Mesenchymal stem cell (in vitro differentiated cells and primary cell): Measurements from ENCODE around the gene KLK10.

Experiments used
- DNase-seq: peaks from one replicate; pipeline ENCODE4 v3.0.0-alpha.2; 2013
- H2AFZ ChIP-seq: one replicate; pipeline ENCODE4 v1.6.1; 2013; ENCODE audit warnings: low read depth, mild to moderate bottlenecking, control low read depth, inconsistent platforms, low read length, moderate library complexity
- H2AK5ac ChIP-seq: 2 replicates; pipeline ENCODE4 v1.6.1; 2013; ENCODE audit warnings: low read length, moderate library complexity, mild to moderate bottlenecking, inconsistent platforms; ENCODE audit not compliant: severe bottlenecking
- H2BK120ac ChIP-seq: one replicate; pipeline ENCODE4 v1.6.1; 2013; ENCODE audit warnings: low read depth, mild to moderate bottlenecking, inconsistent platforms, low read length, moderate library complexity
- H2BK12ac ChIP-seq, 2 experiments: one replicate each; pipeline ENCODE4 v1.6.1; 2013; ENCODE audit warnings: inconsistent platforms in 2 of 2, low read length in 2 of 2, mild to moderate bottlenecking in 2 of 2, moderate library complexity in 2 of 2, control low read depth in 1 of 2
- H2BK15ac ChIP-seq: one replicate; pipeline ENCODE4 v1.6.1; 2013; ENCODE audit warnings: mild to moderate bottlenecking, low read depth, inconsistent platforms; ENCODE audit not compliant: poor library complexity, severe bottlenecking
- H2BK5ac ChIP-seq: 2 replicates; pipeline ENCODE4 v1.6.1; 2013; ENCODE audit warnings: low read depth, mild to moderate bottlenecking, low read length, control low read depth, inconsistent platforms; ENCODE audit not compliant: poor library complexity, severe bottlenecking
- H3K14ac ChIP-seq, 2 experiments: one replicate each; pipeline ENCODE4 v1.6.1; 2013; ENCODE audit warnings: inconsistent platforms in 2 of 2, low read length in 2 of 2, control low read depth in 1 of 2, mild to moderate bottlenecking in 1 of 2, moderate library complexity in 1 of 2
- H3K18ac ChIP-seq, 2 experiments: one replicate each; pipeline ENCODE4 v1.6.1; 2013; ENCODE audit warnings: inconsistent platforms in 2 of 2, low read length in 2 of 2, control low read depth in 1 of 2, low read depth in 1 of 2, mild to moderate bottlenecking in 1 of 2
- H3K23ac ChIP-seq, 2 experiments: one replicate each; pipeline ENCODE4 v1.6.1; 2013; ENCODE audit warnings: inconsistent platforms in 2 of 2, low read length in 2 of 2, mild to moderate bottlenecking in 2 of 2, moderate library complexity in 2 of 2, control low read depth in 1 of 2
- H3K27ac ChIP-seq: 2 replicates; pipeline ENCODE4 v1.5.1; 2013; ENCODE audit warnings: mild to moderate bottlenecking, moderate library complexity, low read length, control low read depth, inconsistent platforms; ENCODE audit not compliant: poor library complexity, severe bottlenecking
- H3K27me3 ChIP-seq, 2 experiments: 2 replicates each; pipeline versions ENCODE4 v1.6.1 to v1.7.0; 2013; ENCODE audit warnings: low read length in 2 of 2, mild to moderate bottlenecking in 2 of 2, moderate library complexity in 2 of 2, control low read depth in 1 of 2, inconsistent platforms in 1 of 2; ENCODE audit not compliant: control insufficient read depth in 1 of 2, insufficient read depth in 1 of 2
- H3K36me3 ChIP-seq, 2 experiments: 2 replicates each; pipeline versions ENCODE4 v1.6.1 to v1.7.0; 2013; ENCODE audit warnings: low read length in 2 of 2, control low read depth in 1 of 2, inconsistent platforms in 1 of 2, low read depth in 1 of 2, mild to moderate bottlenecking in 1 of 2; ENCODE audit not compliant: insufficient read depth in 2 of 2, control insufficient read depth in 1 of 2
- H3K4ac ChIP-seq, 2 experiments: one replicate each; pipeline ENCODE4 v1.6.1; 2013; ENCODE audit warnings: inconsistent platforms in 2 of 2, low read length in 2 of 2, mild to moderate bottlenecking in 2 of 2, moderate library complexity in 2 of 2, control low read depth in 1 of 2, low read depth in 1 of 2
- H3K4me1 ChIP-seq: 2 replicates; pipeline ENCODE4 v1.6.1; 2013; ENCODE audit warnings: low read depth, low read length, control low read depth; ENCODE audit not compliant: control insufficient read depth, insufficient read depth
- H3K4me2 ChIP-seq: 2 replicates; pipeline ENCODE4 v1.6.1; 2013; ENCODE audit warnings: low read length, mild to moderate bottlenecking, inconsistent platforms; ENCODE audit not compliant: poor library complexity, severe bottlenecking
- H3K4me3 ChIP-seq, 2 experiments: 2 replicates each; pipeline versions ENCODE4 v1.5.1 to v1.7.0; 2013; ENCODE audit warnings: low read length in 2 of 2, mild to moderate bottlenecking in 2 of 2, control low read depth in 1 of 2, low read depth in 1 of 2; ENCODE audit not compliant: insufficient read depth in 1 of 2
- H3K79me1 ChIP-seq: replicated peaks from 2 replicates; pipeline ENCODE4 v1.6.1; 2013; ENCODE audit warnings: mild to moderate bottlenecking, control low read depth, low read length, inconsistent platforms; ENCODE audit not compliant: poor library complexity, severe bottlenecking
- H3K9ac ChIP-seq: 2 replicates; pipeline ENCODE4 v1.7.0; 2013; ENCODE audit warnings: mild to moderate bottlenecking, low read length, moderate library complexity
- H3K9me3 ChIP-seq: 2 replicates; pipeline ENCODE4 v1.7.0; 2013; ENCODE audit warnings: mild to moderate bottlenecking, low read length; ENCODE audit not compliant: control insufficient read depth
- H4K8ac ChIP-seq: one replicate; pipeline ENCODE4 v1.6.1; 2013; ENCODE audit warnings: inconsistent platforms, mild to moderate bottlenecking, low read length, moderate library complexity
- H4K91ac ChIP-seq: one replicate; pipeline ENCODE4 v1.6.1; 2013; ENCODE audit warnings: mild to moderate bottlenecking, low read length, inconsistent platforms
- WGBS: methylation state at CpG from one replicate; pipeline ENCODE4 v1.1.7; 2013; ENCODE audit warnings: mixed read lengths; 5-methylcytosine and 5-hydroxymethylcytosine counted together

The KLK10 gene

DNA sequence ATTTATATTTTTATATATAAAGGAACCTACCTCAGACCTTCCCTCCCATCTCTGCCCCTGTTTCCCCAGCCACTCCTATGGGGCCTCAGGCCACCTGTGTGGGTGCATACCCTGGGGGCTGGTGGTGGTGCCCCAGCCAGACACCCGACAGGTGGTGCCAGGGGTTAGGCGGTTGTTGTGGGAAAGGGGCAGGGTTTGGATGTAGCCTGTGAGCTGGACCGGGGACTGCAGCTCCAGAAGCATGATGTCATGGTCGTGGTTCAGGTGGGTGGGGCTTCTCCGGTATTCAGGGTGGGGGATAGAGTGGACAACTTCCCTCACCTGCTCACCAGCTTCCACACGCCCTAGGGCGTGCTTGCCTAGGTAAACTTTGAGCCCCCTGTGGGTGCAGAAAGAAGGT lies 40.2 kb upstream of the KLK10 start:
- H2BK15ac ChIP-seq, result no peak overlapping the region
- no peak overlapping the region for H3K18ac ChIP-seq
- no peak overlapping the region for H3K14ac ChIP-seq
- H3K4ac ChIP-seq, result no peak overlapping the region
- H3K27me3 ChIP-seq, result peaks cover 0 to 30% of the 10 kb centered on the region in 2 experiments
- DNase-seq, result no peak
- H3K79me1 ChIP-seq, result no peaks in the 10 kb centered on the region
- no peak overlapping the region for H3K23ac ChIP-seq
- no peak overlapping the region for H4K8ac ChIP-seq
- H2BK5ac ChIP-seq, result no peak overlapping the region
- H3K9ac ChIP-seq, result no peak overlapping the region
- H3K4me3 ChIP-seq, result no peak overlapping the region
- WGBS, result 91% methylated on average over 4 of the region's 7 CpGs
- H3K9me3 ChIP-seq, result no peaks in the 10 kb centered on the region
- no peaks in the 10 kb centered on the region for H3K4me1 ChIP-seq
- H2AK5ac ChIP-seq, result no peak overlapping the region
- H2BK12ac ChIP-seq, result no peak overlapping the region
- H2AFZ ChIP-seq, result no peak overlapping the region
- H3K27ac ChIP-seq, result no peak overlapping the region
- no peaks in the 10 kb centered on the region for H3K36me3 ChIP-seq
- H2BK120ac ChIP-seq, result no peak overlapping the region
- no peak overlapping the region for H3K4me2 ChIP-seq
- H4K91ac ChIP-seq, result no peak overlapping the region

DNA sequence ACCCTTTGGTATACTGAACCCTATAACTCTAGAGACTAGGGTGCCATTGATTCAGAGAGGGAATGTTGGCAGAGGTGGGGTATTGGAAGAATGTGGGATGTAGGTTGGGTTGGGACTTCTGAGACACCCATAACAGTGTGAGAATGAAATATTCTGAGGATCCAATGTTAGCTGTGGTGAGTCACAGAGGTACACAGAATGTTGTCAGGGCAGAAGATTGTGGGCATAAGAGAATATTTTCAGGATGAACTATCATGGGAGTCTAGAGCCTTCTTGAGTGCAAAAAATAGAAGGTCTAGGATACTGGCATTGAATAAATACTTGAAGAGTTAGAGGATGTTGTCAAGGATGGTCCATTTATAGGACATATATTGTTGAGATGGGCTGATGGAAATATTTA lies 36.4 kb upstream of the KLK10 start:
- Histone ChIP-seq H3K4me1 (no peaks in the 10 kb centered on the region), H3K36me3 (no peaks in the 10 kb centered on the region), H2BK5ac (no peak overlapping the region), H3K4ac (no peak overlapping the region), H3K27me3 (peaks cover 0 to 33% of the 10 kb centered on the region in 2 experiments), H4K91ac (no peak overlapping the region), H3K18ac (no peak overlapping the region), H3K23ac (no peak overlapping the region), H2AFZ (no peak overlapping the region), H4K8ac (no peak overlapping the region), H3K14ac (no peak overlapping the region), H3K4me2 (no peak overlapping the region), H2BK120ac (no peak overlapping the region), H3K9ac (no peak overlapping the region), H3K4me3 (no peak overlapping the region), H2BK15ac (no peak overlapping the region), H3K9me3 (no peaks in the 10 kb centered on the region), H2AK5ac (no peak overlapping the region), H3K79me1 (no peaks in the 10 kb centered on the region), H2BK12ac (no peak overlapping the region), H3K27ac (no peak overlapping the region)
- no peak for DNase-seq

DNA sequence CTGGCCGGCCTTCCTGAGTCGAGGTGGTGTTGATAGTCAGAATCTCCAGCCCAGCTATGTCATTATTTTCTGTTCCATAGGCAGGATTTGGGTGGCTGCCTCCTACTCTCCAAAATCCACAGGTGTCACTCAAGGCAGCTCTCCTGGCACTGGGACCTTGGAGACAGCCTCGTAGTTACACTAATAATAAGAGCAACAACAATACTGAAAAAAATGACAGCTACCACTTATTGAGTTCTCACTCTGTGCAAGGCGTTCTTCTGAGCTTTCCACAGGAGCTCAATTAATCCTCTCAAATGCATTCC lies 27.5 kb upstream of the KLK10 start:
- H2AFZ ChIP-seq, result no peak overlapping the region
- no peak overlapping the region for H3K14ac ChIP-seq
- H3K23ac ChIP-seq, result no peak overlapping the region
- H3K9me3 ChIP-seq, result no peaks in the 10 kb centered on the region
- no peak overlapping the region for H2BK5ac ChIP-seq
- H3K9ac ChIP-seq, result no peak overlapping the region
- no peak overlapping the region for H4K8ac ChIP-seq
- no peak overlapping the region for H4K91ac ChIP-seq
- no peak for DNase-seq
- H3K79me1 ChIP-seq, result no peaks in the 10 kb centered on the region
- H3K27ac ChIP-seq, result no peak overlapping the region
- H3K4me1 ChIP-seq, result no peaks in the 10 kb centered on the region
- H2BK15ac ChIP-seq, result no peak overlapping the region
- no peak overlapping the region for H3K4ac ChIP-seq
- no peak overlapping the region for H3K4me2 ChIP-seq
- H2AK5ac ChIP-seq, result no peak overlapping the region
- H2BK120ac ChIP-seq, result no peak overlapping the region
- peaks cover 0 to 8% of the 10 kb centered on the region in 2 experiments for H3K27me3 ChIP-seq
- H2BK12ac ChIP-seq, result no peak overlapping the region
- no peaks in the 10 kb centered on the region for H3K36me3 ChIP-seq
- no peak overlapping the region for H3K4me3 ChIP-seq
- WGBS, result 43% methylated on average over 3 of the region's 4 CpGs
- H3K18ac ChIP-seq, result no peak overlapping the region

DNA sequence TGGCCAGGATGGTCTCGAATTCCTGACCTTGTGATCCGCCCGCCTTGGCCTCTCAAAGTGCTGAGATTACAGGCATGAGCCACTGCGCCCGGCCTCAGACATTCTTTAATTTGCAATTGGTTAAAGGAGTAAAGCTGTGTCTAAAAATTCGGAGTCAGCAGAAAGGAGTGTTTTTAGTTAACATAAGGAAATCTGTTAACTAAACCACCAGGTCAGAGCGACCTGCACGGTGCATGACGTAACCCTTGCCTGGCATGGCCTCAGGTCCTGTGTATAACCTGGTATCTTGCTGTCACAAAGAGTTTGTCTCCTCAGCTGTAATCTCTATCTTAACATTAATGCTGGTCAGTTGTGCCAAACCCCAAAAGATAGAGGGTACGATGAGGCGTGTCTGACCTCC lies 24.8 kb upstream of the KLK10 start:
- Histone ChIP-seq H3K27ac (no peak overlapping the region), H4K91ac (no peak overlapping the region), H3K4me2 (no peak overlapping the region), H2BK15ac (no peak overlapping the region), H2BK5ac (no peak overlapping the region), H2BK120ac (no peak overlapping the region), H3K4ac (no peak overlapping the region), H3K4me1 (no peaks in the 10 kb centered on the region), H3K9ac (no peak overlapping the region), H3K23ac (no peak overlapping the region), H3K4me3 (no peak overlapping the region), H2BK12ac (no peak overlapping the region), H2AK5ac (no peak overlapping the region), H3K36me3 (no peaks in the 10 kb centered on the region), H3K18ac (no peak overlapping the region), H4K8ac (no peak overlapping the region), H3K79me1 (no peaks in the 10 kb centered on the region), H2AFZ (no peak overlapping the region), H3K9me3 (no peaks in the 10 kb centered on the region), H3K14ac (no peak overlapping the region), H3K27me3 (peaks cover 0 to 8% of the 10 kb centered on the region in 2 experiments)
- DNase-seq, result no peak
- 85% methylated on average over 11 of the region's 11 CpGs for WGBS
